GM18499 (cell line): ENCODE data around the gene CSNK1D.

Source experiments
- ATAC-seq: cut with Tn5 transposase; IDR thresholded peaks from one replicate; pipeline ENCODE4 v1.9.1; 2021; ENCODE audit warnings: moderate number of reproducible peaks; ENCODE audit not compliant: insufficient read depth, unreplicated experiment

CSNK1D gene

DNA sequence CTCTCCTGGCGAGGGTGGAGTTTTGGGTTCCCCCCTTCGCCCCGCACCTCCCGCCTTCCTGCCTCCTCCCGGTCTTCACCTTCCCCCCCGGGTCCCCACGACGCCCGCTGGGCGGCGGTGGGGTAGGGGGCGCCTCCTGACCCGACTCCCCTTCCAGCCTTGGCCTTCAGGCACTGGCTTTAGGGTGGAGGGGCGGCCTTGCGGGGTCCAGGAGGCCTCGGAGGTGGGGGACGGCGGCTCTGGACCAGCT lies 42.3 kb downstream of the CSNK1D start:
- no peak for ATAC-seq

DNA sequence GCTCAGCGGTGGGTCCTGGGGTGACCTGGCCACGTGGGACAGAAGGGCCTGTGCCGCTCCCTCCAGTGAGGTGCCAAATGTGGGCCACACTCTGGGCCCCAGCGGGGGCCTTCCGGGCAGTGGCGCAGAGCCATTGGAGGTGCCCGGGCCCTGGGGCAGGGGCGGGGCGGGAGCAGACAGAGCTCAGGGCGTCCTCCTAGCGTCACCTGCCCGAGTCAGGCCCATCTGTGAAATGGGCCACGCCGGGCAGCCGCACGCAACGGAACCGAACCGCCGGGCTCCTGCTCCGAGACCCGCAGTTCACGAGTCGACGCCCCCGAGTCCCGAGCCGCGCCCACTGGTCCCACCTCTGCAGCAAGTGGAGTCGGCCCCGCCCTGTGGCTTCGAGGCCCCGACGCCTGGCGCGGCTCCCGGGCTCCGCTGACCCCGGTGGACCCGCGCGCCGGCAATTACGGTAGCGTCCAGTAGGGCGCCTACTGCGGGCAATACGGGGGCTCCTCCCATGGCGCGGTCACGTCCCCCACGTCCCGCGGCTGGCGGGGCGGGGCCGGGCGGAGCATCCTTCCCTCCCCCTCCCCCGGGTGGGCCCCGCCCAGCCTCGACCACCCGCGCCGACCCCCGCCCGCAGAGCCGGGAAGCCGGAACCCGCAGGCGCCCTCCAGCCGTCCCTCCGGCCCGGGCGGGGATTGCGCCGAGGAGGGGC lies 42.7 kb downstream of the CSNK1D start:
- ATAC-seq = no peak

DNA sequence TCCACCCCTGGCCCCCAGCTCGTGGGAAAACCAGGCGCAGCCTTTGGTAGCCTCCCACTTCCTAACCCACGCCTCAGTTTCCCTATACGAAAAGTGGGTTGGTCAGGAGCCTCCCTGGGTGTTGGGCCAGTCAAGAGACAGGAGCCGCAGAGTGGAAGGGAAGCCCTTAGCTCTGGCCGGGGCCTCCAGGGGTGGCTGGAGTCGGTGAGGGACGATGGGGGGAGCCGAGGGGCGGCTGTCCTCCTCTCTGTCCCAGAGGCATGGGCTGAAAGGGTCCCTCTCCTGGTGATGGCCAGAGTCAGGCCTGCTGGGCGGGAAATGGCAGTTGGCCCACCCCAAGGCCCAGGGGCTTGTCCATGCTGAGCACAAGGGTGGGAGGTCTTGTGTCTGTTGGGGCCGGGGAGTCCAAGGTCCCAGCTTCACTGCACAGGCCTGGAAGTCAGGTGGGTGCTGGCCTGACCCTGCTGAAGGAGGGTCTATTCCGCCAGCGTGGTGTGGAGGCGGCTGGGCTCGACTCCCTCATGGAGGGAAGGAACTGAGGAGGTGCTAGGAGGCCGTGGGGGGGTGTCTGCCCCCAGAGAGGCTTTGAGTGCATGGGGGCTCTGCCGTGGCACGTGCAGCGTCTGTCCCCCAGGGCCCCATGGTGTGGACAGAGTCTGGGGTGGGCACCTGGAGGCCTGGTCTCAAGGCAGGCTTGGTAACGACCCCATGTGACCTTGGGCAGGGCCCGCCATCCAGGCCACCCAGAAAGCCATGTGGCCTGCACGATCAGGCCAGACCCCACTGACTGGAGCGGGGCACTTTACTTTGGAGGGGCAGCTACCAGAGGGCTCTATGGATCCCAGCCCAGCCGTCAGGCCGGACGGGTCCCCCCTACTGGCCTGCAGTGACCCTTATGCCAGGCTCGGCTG lies 43.5 kb downstream of the CSNK1D start:
- no peak for ATAC-seq

DNA sequence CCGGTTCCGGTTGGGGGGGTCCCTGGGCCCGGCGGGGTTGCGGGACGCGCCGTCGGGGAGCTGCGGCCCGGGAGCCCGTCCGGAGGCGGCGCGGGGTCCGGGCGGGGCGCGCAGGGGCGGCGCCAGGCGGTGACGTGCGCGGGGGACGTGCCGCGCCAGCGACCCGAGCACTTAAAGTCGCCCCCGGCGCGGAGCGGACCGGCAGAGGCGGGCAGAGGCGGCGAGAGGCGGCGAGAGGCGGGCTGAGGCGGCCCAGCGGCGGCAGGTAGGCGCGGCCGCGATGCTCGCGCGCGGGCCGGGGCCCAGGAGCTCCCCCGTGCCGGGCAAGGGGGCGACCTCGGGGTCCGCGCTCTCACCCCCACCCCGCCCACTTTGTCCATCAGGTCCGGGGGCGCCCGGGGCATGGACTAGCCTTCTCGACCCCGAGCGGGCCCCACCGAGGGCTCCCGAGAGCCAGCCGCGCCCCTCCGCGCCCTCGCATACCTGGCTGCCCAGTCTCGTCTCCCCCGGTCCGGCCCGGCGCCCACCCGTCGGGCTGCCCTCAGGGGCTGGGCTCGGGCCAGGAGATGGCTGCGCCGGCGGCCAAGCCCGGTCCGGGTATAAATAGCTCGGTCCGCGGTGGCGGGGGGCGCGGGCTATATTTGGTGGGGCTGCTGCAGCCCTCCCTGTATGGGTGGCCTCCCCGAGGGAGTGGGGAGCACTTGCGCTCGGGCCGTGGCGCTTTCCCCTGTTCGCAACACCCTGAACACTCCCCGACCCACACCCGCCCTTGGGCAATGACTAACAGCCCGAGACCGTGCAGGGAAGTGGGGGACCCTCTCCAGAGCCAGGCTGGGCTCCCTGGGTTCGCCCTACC lies 44.4 kb downstream of the CSNK1D start, which contains the start of gene SLC16A3:
Gene SLC16A3 (plus strand): TSS at position 201 of the 856 bp plus-strand sequence. CDS start 6,967 bp downstream, outside the sequence.
- ATAC-seq = no peak

DNA sequence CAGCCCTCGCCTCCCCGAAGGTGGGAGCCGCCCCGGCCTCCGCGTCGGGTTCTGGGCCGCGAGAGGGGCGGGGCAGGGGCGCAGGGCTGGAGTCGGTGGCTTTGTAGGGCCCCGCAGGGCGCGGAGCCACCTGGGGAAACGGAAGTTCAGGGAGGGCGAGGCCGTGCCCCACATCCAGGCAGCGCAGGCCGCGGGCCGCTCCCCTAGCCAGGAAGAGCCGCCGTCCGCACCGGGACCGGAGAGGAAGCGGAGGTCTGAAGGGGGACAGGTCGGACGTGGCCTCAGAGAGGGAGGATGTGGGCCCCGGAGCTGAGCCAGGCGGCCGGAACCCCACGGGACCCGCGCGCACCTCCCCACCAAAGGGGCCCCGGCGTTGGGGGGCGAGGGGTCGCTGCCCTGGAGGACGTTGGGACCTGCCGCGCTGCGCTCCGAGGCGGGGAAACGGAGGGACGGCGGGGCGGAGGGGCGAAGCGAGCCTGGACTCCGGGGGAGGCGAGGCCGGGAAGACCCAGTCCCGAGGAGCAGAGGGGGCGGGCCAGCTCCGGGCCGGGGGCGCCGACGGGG lies 45.1 kb downstream of the CSNK1D start:
- ATAC-seq = no peak

DNA sequence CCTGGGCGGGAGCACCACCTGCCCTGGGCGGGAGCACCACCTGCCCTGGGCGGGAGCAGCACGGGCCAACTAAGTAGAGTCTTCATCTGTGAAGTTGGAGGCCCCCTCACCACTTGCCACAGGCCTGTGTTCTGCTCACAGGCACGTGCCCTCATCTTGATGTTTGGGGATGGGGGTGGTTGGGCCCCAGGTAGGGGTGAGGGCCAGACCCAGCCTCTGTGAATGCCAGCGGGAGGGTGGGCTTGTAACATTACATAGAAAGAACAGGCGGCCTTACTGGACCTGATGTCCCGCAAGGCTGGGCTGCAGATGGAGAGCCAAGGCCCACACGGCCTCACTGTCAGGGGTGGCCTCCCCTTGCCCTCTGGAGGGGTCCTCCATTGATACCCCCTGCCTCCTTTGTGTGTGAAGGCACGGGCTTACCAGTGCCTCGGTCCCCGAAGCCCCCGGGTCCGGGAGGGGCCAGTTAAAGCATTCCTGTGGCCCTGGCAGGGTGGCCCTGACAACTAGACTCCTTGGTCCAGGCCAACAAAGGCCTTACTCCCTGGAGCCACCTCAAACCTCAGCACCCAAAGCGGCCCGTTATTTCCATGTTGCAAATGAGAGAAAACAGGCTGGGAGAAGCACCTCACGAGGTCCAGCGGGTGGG lies 45.7 kb downstream of the CSNK1D start:
- ATAC-seq = no peak

DNA sequence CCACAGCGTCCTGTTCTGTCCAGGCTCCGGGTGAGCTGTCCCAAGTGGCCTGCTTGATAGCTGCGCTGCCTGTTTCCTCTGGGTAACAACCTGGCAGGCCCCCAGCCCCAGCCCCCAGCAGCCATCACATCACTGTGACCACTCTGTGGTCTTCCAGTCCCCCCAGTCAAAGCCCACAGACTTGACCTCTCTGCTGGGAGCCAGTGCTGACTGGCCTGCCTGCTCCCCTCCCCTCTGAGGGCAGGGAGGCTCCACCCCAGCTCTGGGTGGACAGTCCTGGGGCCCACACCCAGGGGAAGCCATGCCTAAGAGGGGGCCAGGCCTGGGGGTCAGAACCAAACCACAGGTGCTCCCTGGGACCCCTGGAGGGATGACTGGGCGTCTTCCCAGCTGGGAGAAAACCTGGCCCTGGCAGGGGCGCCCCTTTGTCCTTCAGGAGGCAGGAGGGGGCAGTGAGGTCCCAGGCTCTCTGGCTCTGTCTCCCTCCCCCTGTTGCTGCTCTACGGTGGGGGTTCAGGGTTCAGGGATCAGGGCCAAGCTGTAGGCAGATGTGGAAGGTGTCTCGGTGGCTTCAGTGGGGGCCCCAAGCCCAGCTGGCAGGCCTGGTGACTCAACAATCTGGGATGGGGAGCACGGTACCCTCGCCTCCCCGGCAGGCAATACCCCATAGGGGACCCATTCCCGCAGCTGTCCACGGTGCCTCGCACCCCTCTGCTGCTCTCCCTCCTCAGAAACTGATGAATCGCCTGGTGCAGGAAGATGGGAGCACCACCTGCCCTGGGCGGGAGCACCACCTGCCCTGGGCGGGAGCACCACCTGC lies 46.5 kb downstream of the CSNK1D start:
- ATAC-seq = no peak

DNA sequence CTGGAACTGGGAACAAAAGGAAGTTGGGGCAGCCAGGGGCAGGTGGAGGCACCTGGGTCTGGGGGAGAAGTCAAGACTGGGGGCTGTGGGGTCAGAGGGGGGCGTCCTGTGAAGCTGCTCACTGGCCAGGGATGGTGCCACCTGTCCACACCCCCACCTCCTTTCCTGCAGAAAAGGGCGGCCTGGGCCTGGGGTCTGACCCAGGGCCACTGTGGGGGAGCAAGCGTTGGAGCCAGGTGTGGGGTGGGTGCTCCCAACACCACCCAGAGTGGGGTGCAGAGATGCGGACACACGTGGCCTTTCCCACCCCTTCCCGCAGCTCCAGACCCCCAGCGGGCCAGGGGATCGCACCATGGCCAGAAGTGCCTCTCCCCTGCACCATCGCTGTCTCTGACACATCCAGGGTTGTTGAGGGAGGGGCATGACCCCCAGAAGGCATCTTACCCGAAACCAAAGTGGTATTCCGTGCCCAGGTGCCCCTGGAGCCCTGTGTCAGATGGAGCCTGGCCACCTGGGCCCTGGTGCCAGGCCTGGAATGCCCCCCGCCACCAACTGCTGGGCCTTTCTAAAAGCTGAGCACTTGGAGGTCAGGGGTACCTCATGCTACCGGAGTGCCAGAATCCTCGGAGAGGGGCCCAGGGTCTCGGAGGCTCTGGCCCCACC lies 47.2 kb downstream of the CSNK1D start:
- no peak for ATAC-seq

DNA sequence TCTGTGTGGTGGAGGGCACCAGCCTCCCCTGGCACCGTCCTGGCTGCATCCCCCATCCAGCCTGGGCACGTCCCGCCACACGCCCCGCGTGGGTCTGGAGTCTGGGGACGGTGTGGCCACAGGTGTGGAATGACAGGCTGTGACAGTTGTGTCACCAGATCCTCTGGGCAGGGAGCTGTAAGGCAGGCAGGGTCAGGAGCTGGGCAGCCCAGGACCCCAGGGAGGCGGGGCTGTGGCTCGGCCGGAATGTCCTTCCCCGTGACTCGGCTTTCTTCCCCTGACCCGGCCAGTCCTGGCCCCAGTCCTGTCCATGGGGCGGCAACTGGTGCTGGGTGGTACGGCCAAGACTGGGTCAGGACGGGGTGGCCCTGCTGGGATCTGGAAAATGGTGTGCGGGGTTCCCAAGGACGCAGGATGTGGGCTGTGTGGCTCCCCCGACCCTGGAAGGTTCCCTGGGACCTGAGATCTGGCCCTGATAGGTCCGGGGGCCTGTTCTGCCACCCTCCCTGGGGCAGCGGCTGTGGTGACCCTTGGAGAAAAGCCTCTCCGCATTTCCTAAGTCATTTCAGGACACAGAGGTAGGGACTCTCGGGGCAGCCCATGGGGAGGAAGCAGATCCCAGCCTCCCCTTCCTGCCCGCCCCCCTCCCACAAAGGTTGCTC lies 48.0 kb downstream of the CSNK1D start:
- no peak for ATAC-seq

DNA sequence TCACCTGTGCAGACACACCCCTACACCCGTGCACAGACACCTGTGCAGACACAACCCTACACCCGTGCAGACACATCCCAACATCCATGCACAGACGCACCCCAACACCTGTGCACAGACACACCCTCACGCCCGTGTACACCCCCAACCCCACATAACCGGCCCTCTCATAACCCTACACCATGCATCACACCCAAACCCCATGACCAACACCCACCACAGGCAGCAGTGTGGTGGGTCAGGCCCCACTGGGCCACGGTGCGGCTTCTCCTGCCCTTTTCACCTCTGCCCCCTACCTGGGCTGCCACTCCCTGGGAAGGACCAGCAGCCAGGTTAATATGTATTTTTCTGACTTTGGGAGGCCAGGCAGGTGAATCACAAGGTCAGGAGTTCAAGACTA lies 48.8 kb downstream of the CSNK1D start:
- ATAC-seq = no peak

DNA sequence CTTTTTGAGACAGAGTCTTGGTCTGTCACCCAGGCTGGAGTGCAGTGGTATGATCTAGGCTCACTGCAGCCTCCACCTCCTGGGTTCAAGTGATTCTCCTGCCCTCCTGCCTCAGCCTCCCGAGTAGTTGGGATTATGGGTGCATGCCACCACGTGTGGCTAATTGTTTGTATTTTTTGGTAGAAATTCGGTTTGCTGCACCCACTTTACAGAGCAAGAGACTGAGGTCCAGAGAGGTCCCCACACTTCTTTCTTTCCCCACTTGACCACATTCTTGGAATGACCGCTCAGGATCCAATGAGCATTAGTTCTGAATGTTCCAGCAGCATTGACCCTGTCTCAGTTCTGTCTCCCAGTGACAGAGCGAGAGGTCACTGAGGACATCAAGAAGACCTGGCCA lies 50.0 kb downstream of the CSNK1D start:
- no peak for ATAC-seq

DNA sequence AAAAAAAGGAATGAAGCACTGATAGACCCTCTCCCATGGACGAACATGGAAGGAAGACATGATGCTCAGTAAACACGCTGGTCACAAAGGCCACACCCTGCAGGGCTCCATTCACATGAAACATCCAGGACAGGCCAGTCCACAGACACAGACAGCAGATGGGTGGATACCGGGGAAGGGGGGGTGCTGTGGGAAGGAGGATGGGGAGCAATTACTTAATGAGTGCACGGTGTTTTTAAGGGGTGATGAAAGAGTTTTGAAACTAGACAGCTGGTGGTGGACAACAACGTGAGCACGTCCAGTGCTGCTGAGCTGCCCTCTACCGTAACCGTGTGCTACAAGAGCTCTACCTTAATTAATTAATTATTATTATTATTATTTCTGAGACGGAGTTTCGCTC lies 50.7 kb downstream of the CSNK1D start:
- ATAC-seq = no peak

DNA sequence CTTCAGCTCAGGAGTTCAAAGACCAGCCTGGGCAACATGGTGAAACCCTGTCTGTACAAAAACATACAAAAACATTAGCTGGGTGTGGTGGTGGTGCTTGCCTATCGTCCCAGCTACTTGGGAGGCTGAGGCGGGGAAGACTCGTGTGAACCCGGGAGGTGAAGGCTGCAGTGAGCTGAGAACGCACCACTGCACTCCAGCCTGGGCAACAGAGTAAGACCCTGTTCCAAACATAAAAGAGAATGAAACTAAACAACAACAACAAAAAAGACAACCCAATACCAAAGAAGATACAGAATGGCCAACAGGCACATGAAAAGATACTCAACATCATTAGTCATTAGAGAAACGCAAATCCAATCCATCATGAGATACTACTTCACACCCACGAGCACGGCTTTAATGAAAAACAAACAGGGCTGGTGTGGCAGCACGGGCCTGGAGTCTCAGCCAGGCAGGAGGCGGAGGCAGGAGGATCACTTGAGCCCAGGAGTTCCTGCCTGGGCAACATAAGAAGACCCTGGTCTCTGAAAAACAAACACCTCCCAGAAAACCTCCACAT lies 52.1 kb downstream of the CSNK1D start:
- ATAC-seq = no peak

DNA sequence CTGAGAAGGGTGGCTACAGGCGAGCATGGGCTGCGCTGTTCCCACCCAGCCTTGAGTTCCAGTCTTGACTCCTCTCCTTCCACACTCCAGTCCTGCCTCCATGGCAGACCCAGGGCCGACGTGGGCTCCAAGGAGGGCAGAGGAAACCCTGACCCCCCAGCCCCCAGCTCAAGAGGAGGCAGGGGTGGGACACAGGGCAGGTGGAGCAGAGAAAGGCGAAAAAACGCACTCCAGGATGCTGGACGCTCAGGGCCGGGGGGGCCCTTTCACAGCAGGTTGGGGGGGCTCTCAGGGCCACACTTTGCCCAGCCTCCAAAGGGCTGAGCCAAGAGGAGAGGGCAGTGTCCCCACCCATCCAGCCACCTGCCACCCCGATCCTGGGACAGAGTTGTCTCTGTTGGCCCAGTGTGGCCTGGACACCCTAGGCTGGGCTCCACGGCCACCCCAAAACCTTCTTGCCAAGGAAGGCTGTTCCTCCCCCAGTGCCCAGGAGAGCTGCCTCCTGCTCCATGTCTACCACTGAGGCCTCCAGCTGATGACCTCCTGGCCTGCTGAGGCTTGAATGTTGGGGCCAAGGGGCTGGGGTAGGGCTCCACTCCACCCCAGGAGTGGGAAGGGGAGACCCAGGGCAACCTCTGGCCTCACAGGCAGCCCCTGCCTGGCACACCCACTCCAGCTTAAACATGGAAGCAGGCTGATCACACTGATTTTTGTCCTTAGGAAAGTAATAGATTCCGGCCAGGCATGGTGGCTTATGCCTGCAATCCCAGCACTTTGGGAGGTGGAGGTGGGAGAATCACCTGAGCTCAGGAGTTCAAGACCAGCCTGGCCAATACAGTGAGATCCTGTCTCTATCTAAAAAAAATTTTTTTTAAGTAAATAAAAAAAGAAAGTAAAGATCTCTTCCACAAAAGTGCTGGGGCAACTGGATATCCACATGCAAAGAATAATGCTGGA lies 53.5 kb downstream of the CSNK1D start:
- no peak for ATAC-seq

DNA sequence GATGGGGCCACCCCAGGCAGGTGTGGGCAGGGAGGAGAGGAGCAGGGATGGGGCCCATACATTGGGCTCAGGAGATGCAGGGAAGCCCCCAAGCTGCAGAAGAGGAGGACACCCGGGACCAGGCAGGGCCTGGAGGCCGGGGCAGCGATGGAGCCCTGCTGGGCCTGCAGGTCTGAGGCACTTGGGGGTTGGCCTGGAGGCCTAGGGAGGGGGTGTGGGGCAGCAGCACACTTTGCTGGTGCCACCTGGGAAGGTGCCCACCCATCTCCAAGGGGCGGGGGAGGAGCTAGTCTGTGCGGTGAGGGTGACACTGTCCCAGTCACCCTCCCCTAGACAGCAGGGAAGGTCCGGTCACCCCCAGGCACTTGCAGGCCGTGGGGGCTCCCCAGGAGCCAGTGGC lies 54.4 kb downstream of the CSNK1D start:
- ATAC-seq = no peak

DNA sequence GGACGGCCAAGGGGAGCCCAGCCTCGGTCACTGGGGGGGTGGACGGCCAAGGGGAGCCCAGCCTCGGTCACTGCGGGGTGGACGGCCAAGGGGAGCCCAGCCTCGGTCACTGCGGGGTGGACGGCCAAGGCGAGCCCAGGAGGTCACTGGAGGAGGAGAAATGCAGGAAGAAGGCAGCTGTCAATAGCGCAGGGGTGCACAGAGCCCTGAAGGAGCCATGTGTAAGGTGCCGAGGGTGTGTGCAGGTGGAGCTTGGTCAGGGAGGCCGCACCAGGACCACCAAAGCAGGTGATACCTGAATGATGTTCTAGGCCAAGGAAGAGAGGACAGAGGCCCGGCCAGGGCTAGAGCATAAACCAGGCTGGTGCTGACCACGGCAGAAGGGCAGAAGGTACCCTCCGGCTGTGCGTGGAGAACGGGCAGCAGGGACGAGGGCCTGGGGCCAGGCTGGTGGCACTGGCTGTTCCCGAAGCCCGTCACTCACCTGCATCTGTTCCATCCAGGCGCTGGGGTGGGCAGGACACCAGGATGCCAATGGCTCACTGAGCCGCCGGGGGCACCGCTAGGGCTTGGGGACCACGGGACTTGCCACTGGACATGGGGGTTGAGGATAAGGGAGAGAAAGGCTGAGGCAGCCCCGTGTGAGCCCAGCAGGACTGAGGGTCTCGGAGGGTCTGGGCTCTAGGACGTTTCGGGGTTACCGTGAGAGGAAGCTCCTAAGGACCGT lies 55.0 kb downstream of the CSNK1D start:
- no peak for ATAC-seq
